ES-I3 (cell line): ENCODE measurements around the gene KSR1.

Source experiments
- H3K36me3 ChIP-seq: 2 replicates; pipeline ENCODE4 v1.6.1; 2013; ENCODE audit warnings: mild to moderate bottlenecking, low read length, control low read depth, moderate library complexity; ENCODE audit not compliant: insufficient read depth
- H3K4me1 ChIP-seq: 2 replicates; pipeline ENCODE4 v1.6.1; 2013; ENCODE audit warnings: mild to moderate bottlenecking, control low read depth, low read length; ENCODE audit not compliant: insufficient read depth
- H3K9ac ChIP-seq: 2 replicates; pipeline ENCODE4 v1.6.1; 2013; ENCODE audit warnings: low read depth, mild to moderate bottlenecking, low read length, moderate library complexity
- H3K9me3 ChIP-seq: 2 replicates; pipeline ENCODE4 v1.6.1; 2013; ENCODE audit warnings: mild to moderate bottlenecking, low read length, moderate library complexity; ENCODE audit not compliant: control insufficient read depth, insufficient read depth

Gene KSR1

GRCh38 chr17:27586203-27586721 is 130.0 kb downstream of the KSR1 start:
- Histone ChIP-seq H3K36me3 (peaks cover 3% of the 10 kb centered on the region; the same call in 1 of the 2 replicates), H3K9me3 (no peaks in the 10 kb centered on the region), H3K4me1 (no peaks in the 10 kb centered on the region), H3K9ac (no peak overlapping the region)

DNA sequence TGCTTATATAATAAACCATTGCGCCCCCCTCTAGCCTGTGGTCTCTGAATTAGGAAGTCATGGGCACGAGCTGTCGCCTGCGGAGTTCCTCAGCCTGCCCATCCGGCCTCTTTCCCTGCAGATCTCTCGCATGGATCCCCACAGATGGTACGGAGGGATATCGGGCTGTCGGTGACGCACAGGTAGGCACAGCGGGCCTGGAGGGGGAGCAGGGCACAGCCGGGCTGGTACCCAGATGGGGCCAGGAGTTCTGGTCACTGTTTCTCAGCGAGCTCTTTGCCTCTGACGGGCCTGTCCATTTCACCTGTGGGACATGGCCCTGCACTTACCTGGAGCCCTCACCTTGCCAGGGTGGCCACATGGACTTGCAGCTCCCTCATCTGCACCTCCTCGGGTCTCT is 132.1 kb downstream of the KSR1 start:
- Histone ChIP-seq H3K4me1 (no peaks in the 10 kb centered on the region), H3K9ac (no peak overlapping the region), H3K36me3 (peaks cover 7% of the 10 kb centered on the region; the same call in 1 of the 2 replicates), H3K9me3 (no peaks in the 10 kb centered on the region)

DNA sequence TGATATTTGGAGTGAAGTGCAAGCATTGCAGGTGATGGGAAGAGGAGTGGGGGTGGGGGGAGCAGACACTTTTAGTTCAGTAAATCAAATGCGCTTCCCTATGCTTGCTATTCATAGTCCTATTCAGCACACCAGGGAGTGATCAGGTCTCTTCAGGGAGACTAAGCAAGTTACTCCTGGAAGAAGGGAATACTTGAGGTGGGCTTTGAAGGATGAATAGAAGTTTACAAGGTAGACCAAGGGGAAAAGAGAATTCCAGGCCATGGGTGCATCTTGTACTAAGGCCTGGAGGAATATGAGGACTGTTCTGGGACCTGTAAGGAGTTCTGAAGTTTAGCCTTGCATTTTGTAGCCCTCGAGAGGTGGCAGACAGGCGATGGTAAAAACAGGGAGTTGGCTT is 134.6 kb downstream of the KSR1 start:
- H3K4me1 ChIP-seq, result no peaks in the 10 kb centered on the region
- H3K36me3 ChIP-seq, result peaks cover 10% of the 10 kb centered on the region; the same call in 1 of the 2 replicates
- H3K9me3 ChIP-seq, result no peaks in the 10 kb centered on the region
- no peak overlapping the region for H3K9ac ChIP-seq

- H3K9me3 ChIP-seq, result no peaks in the 10 kb centered on the region
- H3K9ac ChIP-seq, result no peak overlapping the region
- H3K4me1 ChIP-seq, result no peaks in the 10 kb centered on the region
- H3K36me3 ChIP-seq, result peaks cover 10% of the 10 kb centered on the region; the same call in 1 of the 2 replicates
Measured at GRCh38 chr17:27591986-27592385, 135.7 kb downstream of the KSR1 start.

- Histone ChIP-seq H3K9ac (no peak overlapping the region), H3K9me3 (no peaks in the 10 kb centered on the region), H3K36me3 (peaks cover 10% of the 10 kb centered on the region; the same call in 1 of the 2 replicates), H3K4me1 (no peaks in the 10 kb centered on the region)
Measured at GRCh38 chr17:27593232-27593856, 137.1 kb downstream of the KSR1 start.

DNA sequence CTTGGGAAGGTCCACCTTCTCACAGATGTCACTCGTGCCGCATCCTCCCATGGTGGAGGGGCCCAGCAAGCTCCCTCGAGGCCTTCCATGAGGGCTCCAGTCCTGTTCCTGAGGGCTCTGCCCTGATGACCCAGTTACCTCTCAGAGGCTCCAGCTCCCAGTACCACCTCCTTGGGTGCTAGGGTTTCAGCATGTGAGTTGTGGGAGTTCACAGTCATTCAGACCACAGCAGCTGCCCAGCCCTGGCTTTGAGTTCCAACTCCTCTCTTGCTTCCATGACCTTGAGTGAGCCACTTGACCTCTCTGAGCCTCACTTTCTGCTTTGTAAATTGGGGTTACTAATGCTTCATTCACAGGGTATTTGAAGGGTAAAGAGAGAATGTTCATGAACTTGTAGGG is 137.6 kb downstream of the KSR1 start:
- Histone ChIP-seq H3K9ac (no peak overlapping the region), H3K9me3 (no peaks in the 10 kb centered on the region), H3K36me3 (peaks cover 8% of the 10 kb centered on the region; the same call in 1 of the 2 replicates), H3K4me1 (no peaks in the 10 kb centered on the region)

DNA sequence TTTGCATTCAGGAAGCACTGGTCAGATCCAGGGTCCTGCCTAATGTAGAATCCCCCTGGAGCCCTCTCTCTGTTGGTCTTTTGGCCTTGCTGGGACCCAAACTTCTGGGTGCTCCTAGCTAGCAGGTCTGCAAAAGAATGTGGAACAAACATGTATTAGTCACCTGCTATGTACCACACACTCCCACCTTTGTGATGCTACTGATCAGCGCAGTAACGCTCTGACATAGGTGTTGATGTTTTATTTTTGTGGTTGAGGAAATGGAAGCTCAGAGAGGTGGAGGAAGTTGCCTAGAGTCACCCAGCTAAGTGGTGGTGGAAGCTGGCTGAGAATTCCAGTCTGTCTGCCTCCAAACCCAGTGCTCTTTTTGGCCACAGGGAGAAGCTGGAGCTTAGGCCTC is 139.0 kb downstream of the KSR1 start:
- no peak overlapping the region for H3K9ac ChIP-seq
- H3K9me3 ChIP-seq, result no peaks in the 10 kb centered on the region
- H3K4me1 ChIP-seq, result no peaks in the 10 kb centered on the region
- peaks cover 6% of the 10 kb centered on the region; the same call in 1 of the 2 replicates for H3K36me3 ChIP-seq

DNA sequence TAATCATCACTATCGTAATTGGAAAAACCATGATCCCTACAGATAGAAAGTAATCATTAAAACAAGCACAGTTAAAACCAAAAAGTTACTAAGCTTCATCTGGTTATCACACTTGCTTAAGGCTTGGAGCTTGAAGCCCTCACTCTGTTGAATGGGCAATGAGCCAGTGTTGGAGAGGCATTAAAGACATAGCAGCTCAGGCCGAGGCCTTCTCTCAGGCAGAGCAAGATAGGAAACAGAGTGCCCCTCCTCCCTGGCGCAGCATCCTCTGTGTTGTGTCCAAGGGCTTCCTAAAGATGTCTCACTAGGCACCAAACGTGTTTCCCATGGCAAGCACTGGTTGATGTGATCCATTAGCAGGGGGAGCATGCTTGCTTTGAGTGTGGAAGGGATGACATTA is 139.8 kb downstream of the KSR1 start:
- no peaks in the 10 kb centered on the region for H3K9me3 ChIP-seq
- peaks cover 6% of the 10 kb centered on the region; the same call in 1 of the 2 replicates for H3K36me3 ChIP-seq
- H3K4me1 ChIP-seq, result no peaks in the 10 kb centered on the region
- H3K9ac ChIP-seq, result no peak overlapping the region

DNA sequence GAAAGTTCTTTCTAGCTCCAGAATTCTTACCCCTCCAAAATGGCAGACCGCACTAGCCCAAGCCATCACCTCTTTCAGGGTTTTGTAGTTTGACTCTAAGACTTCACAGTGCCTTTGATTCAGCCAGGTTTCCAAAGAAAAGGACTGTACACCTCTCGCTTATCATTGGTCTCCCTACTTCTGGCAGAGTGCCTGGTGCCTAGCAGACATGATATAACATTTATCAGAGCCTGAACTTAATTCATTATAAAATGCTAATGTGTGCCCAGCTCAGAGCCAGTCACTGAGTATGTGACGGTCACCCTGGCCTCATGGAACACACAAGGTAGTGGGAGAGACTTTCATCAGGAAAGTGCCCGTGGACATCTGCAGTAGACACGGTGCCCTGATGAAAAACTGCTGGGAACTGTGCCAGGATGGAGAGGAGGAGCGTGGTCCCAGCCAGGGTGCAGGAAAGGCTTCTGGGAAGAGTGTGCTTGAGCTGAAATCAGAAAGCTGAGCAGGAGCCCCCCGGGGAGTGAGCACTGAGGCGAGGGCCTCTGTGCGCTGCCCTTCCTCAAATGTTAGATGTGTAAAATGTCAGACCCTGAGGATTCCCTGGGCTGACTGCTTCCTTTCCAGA is 140.4 kb downstream of the KSR1 start:
- H3K4me1 ChIP-seq, result no peaks in the 10 kb centered on the region
- no peak overlapping the region for H3K9ac ChIP-seq
- no peaks in the 10 kb centered on the region for H3K9me3 ChIP-seq
- H3K36me3 ChIP-seq, result peaks cover 6% of the 10 kb centered on the region; the same call in 1 of the 2 replicates

GRCh38 chr17:27597188-27597580 is 140.9 kb downstream of the KSR1 start:
- H3K36me3 ChIP-seq, result peaks cover 6% of the 10 kb centered on the region; the same call in 1 of the 2 replicates
- no peaks in the 10 kb centered on the region for H3K9me3 ChIP-seq
- no peaks in the 10 kb centered on the region for H3K4me1 ChIP-seq
- no peak overlapping the region for H3K9ac ChIP-seq

- Histone ChIP-seq H3K9ac (no peak overlapping the region), H3K4me1 (no peaks in the 10 kb centered on the region; the same call in 1 of the 2 replicates), H3K9me3 (no peaks in the 10 kb centered on the region), H3K36me3 (peaks cover 5% of the 10 kb centered on the region; the same call in 1 of the 2 replicates)
Measured at GRCh38 chr17:27597783-27598320, 141.6 kb downstream of the KSR1 start.

DNA sequence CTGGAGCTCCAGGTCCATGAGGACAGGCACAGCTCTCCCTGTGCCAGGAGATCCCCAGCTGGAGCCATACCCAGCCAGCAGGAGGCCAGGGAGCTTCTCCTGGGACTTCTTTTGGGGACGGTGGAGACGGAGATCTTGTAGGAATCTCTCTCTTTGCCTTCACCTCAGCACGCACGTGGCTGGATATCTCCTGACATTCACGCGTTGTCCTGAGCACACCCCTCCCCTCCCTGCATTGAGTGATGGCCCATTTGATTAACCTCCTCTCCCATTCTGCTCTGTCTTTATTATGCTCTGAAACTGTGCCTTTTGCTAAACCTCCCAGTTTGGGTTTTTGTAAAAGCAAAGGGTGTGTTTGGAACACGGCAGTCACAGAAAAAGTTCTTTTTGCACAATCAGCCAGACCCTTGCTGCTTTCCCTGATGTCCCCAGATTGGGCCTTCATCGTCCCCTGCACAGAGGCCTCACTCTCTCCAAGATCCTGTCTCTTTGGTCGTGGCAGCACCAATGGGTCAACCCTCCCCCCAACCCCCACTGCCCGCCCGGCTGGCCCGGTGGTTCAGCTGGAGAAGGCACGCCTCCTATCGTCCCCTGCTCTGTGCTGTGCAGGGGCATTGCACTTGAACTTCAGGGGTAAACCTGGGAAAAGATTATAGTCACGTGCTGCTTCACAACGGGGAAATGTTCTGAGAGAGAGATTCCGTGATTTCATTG is 142.2 kb downstream of the KSR1 start:
- peaks cover 3% of the 10 kb centered on the region; the same call in 1 of the 2 replicates for H3K36me3 ChIP-seq
- no peaks in the 10 kb centered on the region; the same call in 1 of the 2 replicates for H3K4me1 ChIP-seq
- H3K9me3 ChIP-seq, result no peaks in the 10 kb centered on the region
- no peak overlapping the region for H3K9ac ChIP-seq

GRCh38 chr17:27600471-27600870 is 144.2 kb downstream of the KSR1 start:
- no peaks in the 10 kb centered on the region for H3K9me3 ChIP-seq
- peaks cover 3% of the 10 kb centered on the region for H3K36me3 ChIP-seq
- no peaks in the 10 kb centered on the region; the same call in 1 of the 2 replicates for H3K4me1 ChIP-seq
- H3K9ac ChIP-seq, result no peak overlapping the region
